22Rv1 (cell line): ENCODE results near the gene ZNF606.

Experiments
- ZFX ChIP-seq: fragments of 450-650 bp; IDR thresholded peaks from 2 replicates; pipeline ENCODE4 v1.6.1; 2017; ENCODE audit warnings: antibody characterized with exemption, borderline replicate concordance
- TF ChIP-seq, protein P1 (sequence below): fragments of 450-650 bp; IDR thresholded peaks from 2 replicates; pipeline ENCODE4 v1.5.1; 2017; ENCODE audit warnings: mild to moderate bottlenecking

DNA sequence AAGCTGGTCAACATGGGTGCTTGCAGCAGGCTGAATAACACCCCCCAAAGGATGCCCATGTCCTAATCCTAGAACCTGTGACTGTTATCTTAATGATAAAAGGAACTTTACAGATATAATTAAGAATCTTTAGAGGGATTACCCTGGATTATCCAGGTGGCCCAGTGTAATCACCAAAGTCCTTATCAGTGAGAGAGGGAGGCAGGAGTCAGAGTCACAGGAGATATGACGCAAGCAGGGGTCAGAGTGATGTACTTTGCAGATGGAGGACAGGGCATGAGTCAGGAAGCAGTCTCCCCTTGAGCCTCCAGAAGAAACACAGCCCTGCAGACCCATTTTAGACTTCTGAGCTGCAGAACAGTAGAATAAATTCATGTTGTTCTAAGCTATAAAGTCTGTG, 9.8 kb downstream of the ZNF606 start:
- TF ChIP-seq, protein P1, sequence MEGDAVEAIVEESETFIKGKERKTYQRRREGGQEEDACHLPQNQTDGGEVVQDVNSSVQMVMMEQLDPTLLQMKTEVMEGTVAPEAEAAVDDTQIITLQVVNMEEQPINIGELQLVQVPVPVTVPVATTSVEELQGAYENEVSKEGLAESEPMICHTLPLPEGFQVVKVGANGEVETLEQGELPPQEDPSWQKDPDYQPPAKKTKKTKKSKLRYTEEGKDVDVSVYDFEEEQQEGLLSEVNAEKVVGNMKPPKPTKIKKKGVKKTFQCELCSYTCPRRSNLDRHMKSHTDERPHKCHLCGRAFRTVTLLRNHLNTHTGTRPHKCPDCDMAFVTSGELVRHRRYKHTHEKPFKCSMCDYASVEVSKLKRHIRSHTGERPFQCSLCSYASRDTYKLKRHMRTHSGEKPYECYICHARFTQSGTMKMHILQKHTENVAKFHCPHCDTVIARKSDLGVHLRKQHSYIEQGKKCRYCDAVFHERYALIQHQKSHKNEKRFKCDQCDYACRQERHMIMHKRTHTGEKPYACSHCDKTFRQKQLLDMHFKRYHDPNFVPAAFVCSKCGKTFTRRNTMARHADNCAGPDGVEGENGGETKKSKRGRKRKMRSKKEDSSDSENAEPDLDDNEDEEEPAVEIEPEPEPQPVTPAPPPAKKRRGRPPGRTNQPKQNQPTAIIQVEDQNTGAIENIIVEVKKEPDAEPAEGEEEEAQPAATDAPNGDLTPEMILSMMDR = no peak
- TF ChIP-seq ZFX = no peak
